ENCODE results near the gene ATP8A2.

Gene ATP8A2

DNA sequence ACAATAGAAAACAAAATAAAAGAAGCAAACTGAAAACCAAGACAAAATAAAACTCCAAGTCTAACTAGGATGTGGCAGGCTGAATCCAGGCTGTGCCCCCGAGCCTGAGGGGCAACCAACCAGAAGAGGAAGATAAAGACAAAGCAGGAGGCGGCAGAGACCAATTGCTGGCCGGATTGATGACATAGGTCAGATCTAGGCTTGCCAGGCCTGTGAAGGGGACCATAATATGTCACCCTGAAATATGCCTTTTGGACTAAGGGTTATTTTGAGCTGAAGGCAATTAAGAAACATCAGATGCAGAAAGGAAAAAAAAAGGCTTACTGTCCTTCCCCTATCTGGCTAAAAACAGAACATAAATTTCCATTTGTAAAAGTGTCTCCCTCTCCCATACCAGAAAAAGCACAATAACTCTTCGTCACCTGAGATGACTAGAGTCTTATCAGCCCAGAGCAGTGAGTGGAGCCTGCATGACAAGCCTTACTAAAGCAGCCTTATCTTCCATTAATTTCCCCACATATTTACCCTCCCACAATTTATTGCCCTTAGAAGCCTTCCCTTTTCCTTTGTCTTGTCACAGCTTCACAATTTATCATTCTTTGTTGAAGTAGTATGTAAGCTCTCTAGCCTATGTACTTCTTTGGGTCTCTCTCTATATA, 22.8 kb downstream of the ATP8A2 start:
- no peak for ATAC-seq (ENCODE audit: low read depth)
- no peaks in the 10 kb centered on the region for H3K9me3 ChIP-seq (ENCODE audit: severe bottlenecking)

DNA sequence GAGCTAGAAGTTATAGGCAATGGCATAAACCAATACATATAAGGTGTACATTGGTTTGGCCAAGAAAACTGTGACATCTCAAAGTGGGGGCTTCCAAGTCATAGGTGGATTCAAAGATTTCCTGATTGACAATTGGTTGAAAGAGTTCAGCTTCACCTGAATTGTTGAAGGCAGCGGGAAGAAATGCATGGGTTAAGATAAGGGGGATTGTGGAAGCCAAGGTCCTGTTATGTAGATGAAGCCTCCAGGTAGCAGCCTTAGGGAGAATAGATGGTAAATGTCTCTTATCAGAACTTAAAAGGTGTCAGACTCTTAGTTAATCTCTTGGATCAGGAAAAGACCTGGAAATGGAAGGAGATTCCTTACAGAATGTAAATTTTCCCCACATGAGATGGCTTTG, 26.0 kb downstream of the ATP8A2 start:
- no peaks in the 10 kb centered on the region for H3K27me3 ChIP-seq (ENCODE audit: insufficient read depth, poor library complexity, severe bottlenecking)
- no peak overlapping the region for H3K27ac ChIP-seq (ENCODE audit: poor library complexity, severe bottlenecking)
- H3K4me3 ChIP-seq (ENCODE audit: severe bottlenecking) = no peak overlapping the region
- H3K9me3 ChIP-seq (ENCODE audit: severe bottlenecking) = no peaks in the 10 kb centered on the region
- H3K4me1 ChIP-seq (ENCODE audit: insufficient read depth, poor library complexity, severe bottlenecking) = no peaks in the 10 kb centered on the region
- ATAC-seq (ENCODE audit: low read depth) (no peak), DNase-seq (ENCODE audit: low spot score) (no peak)
- no peaks in the 10 kb centered on the region for H3K36me3 ChIP-seq (ENCODE audit: low read depth)
- TF ChIP-seq, protein P1, sequence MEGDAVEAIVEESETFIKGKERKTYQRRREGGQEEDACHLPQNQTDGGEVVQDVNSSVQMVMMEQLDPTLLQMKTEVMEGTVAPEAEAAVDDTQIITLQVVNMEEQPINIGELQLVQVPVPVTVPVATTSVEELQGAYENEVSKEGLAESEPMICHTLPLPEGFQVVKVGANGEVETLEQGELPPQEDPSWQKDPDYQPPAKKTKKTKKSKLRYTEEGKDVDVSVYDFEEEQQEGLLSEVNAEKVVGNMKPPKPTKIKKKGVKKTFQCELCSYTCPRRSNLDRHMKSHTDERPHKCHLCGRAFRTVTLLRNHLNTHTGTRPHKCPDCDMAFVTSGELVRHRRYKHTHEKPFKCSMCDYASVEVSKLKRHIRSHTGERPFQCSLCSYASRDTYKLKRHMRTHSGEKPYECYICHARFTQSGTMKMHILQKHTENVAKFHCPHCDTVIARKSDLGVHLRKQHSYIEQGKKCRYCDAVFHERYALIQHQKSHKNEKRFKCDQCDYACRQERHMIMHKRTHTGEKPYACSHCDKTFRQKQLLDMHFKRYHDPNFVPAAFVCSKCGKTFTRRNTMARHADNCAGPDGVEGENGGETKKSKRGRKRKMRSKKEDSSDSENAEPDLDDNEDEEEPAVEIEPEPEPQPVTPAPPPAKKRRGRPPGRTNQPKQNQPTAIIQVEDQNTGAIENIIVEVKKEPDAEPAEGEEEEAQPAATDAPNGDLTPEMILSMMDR (IDR thresholded peaks at IDR 0.05; ENCODE audit: poor library complexity, severe bottlenecking) = no peak

More for the DNA sequence above, 22.8 kb downstream of the ATP8A2 start:
- no peaks in the 10 kb centered on the region for H3K36me3 ChIP-seq (ENCODE audit: low read depth)
- no peak overlapping the region for H3K27ac ChIP-seq (ENCODE audit: poor library complexity, severe bottlenecking)
- no peaks in the 10 kb centered on the region for H3K27me3 ChIP-seq (ENCODE audit: insufficient read depth, poor library complexity, severe bottlenecking)
- H3K4me1 ChIP-seq (ENCODE audit: insufficient read depth, poor library complexity, severe bottlenecking) = no peaks in the 10 kb centered on the region
- H3K4me3 ChIP-seq (ENCODE audit: severe bottlenecking) = no peak overlapping the region
- TF ChIP-seq, protein P1 (IDR thresholded peaks at IDR 0.05; ENCODE audit: poor library complexity, severe bottlenecking) = no peak
- no peak for DNase-seq (ENCODE audit: low spot score)

DNA sequence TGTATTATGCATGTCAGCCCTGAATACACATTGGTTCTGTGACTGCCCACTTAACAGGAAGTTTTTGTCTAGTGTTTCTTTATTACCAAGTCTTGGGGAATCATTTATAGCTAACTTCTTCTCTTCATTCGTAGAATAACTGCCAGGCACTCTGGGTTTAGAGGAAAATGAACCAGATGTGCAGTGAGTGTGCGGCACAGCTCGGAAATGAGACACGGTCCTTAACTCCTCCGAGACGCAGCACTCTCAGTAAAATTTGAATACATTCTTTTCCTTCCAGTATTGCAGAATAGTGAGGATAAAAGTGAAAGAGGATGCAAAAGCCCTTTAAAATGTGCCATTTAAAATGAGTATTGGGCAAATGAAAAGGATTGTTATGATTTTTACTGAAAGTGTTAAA, 29.2 kb downstream of the ATP8A2 start:
- Histone ChIP-seq H3K4me3 (ENCODE audit: severe bottlenecking) (no peak overlapping the region), H3K27me3 (ENCODE audit: insufficient read depth, poor library complexity, severe bottlenecking) (no peaks in the 10 kb centered on the region)

DNA sequence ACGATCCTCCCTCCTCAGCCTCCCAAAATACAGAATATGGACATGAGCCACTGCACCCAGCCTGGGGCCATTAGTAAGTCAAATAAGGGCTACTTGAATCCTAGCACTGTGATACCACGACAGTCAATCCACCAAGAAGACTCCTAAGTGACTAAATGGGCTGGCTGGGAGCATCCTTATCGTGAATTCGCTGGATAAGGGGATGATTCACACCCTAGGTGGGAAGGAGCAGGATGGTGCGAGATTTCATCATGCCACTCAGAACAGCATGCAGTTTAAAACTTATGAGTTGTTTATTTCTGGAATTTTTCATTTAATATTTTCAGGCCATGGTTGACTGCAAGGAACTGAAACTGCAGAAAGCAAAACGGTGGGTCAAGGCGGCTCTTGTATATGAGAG, 30.2 kb downstream of the ATP8A2 start:
- Histone ChIP-seq H3K9me3 (ENCODE audit: severe bottlenecking) (no peaks in the 10 kb centered on the region), H3K4me1 (ENCODE audit: insufficient read depth, poor library complexity, severe bottlenecking) (no peaks in the 10 kb centered on the region), H3K36me3 (ENCODE audit: low read depth) (no peaks in the 10 kb centered on the region), H3K4me3 (ENCODE audit: severe bottlenecking) (no peak overlapping the region), H3K27ac (ENCODE audit: poor library complexity, severe bottlenecking) (no peak overlapping the region), H3K27me3 (ENCODE audit: insufficient read depth, poor library complexity, severe bottlenecking) (no peaks in the 10 kb centered on the region)
- DNase-seq (ENCODE audit: low spot score) (no peak), ATAC-seq (ENCODE audit: low read depth) (no peak)
- TF ChIP-seq, protein P1 (IDR thresholded peaks at IDR 0.05; ENCODE audit: poor library complexity, severe bottlenecking) = no peak

More for the DNA sequence above, 29.2 kb downstream of the ATP8A2 start:
- no peak for DNase-seq (ENCODE audit: low spot score)
- Histone ChIP-seq H3K9me3 (ENCODE audit: severe bottlenecking) (no peaks in the 10 kb centered on the region), H3K4me1 (ENCODE audit: insufficient read depth, poor library complexity, severe bottlenecking) (no peaks in the 10 kb centered on the region), H3K36me3 (ENCODE audit: low read depth) (no peaks in the 10 kb centered on the region), H3K27ac (ENCODE audit: poor library complexity, severe bottlenecking) (no peak overlapping the region)
- ATAC-seq (ENCODE audit: low read depth) = no peak
- TF ChIP-seq, protein P1 (IDR thresholded peaks at IDR 0.05; ENCODE audit: poor library complexity, severe bottlenecking) = no peak

DNA sequence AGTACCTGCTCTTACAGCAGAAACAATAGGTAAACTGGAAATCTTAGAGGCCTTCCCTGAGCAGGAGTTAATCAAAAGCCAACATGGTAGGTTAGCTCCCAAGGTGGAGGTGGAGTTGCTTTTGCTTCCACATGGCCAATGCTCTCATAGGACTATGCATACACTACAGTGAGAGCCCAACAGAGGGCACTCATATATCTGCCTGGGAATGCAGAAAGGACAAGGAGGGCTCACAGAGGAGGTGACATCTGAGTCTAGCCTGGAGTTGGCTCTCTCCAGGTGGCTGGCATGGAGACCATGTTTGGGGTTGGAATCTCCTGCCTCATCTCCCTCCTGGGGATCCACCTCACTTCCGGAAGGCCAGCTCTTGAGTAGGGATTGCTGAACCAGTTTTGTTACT, 34.6 kb downstream of the ATP8A2 start:
- DNase-seq (ENCODE audit: low spot score) (no peak), ATAC-seq (ENCODE audit: low read depth) (no peak; the same call in 2 of the 3 replicates)
- Histone ChIP-seq H3K9me3 (ENCODE audit: severe bottlenecking) (no peaks in the 10 kb centered on the region), H3K4me1 (ENCODE audit: insufficient read depth, poor library complexity, severe bottlenecking) (no peaks in the 10 kb centered on the region), H3K4me3 (ENCODE audit: severe bottlenecking) (no peak overlapping the region), H3K27me3 (ENCODE audit: insufficient read depth, poor library complexity, severe bottlenecking) (no peaks in the 10 kb centered on the region), H3K27ac (ENCODE audit: poor library complexity, severe bottlenecking) (no peak overlapping the region), H3K36me3 (ENCODE audit: low read depth) (no peaks in the 10 kb centered on the region)
- TF ChIP-seq, protein P1 (IDR thresholded peaks at IDR 0.05; ENCODE audit: poor library complexity, severe bottlenecking) = peak; percentile 13

Measured in RWPE2 (cell line).